Measurements from ENCODE around the gene KCNMA1.

DNA sequence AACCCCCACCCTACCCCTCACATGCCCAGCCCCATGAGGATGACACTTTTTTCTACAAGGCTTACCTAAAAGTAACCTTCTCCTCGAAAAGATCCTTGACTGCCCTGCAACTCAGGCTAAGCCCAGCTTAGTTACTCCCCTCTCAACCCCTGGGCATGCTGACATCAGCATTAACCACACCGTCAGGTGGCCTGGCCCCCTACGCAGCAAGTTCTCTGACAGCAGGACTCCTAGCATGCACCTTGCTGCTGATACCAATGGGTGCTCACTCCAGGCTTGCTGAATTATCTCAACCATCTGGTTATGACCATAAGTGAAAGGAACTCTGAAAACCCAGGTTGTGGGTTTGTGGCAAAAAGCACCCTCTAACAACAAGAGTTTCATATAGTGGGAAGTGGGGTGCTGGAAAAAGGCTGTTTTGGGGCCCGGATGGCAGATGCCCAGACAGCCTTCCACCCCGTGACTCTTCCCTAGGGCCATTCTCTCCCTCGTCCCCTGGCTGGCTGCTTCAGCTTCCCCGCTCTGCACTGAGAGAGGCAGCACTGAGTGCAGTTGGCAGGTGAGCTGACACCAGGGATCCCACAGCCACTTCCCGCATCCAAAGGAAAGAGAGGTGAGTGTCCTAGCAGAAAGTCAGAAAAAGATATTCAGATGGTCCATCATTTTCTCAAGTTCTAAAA lies 518.9 kb downstream of the KCNMA1 start:
- TF ChIP-seq, protein P1, sequence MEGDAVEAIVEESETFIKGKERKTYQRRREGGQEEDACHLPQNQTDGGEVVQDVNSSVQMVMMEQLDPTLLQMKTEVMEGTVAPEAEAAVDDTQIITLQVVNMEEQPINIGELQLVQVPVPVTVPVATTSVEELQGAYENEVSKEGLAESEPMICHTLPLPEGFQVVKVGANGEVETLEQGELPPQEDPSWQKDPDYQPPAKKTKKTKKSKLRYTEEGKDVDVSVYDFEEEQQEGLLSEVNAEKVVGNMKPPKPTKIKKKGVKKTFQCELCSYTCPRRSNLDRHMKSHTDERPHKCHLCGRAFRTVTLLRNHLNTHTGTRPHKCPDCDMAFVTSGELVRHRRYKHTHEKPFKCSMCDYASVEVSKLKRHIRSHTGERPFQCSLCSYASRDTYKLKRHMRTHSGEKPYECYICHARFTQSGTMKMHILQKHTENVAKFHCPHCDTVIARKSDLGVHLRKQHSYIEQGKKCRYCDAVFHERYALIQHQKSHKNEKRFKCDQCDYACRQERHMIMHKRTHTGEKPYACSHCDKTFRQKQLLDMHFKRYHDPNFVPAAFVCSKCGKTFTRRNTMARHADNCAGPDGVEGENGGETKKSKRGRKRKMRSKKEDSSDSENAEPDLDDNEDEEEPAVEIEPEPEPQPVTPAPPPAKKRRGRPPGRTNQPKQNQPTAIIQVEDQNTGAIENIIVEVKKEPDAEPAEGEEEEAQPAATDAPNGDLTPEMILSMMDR (IDR thresholded peaks at IDR 0.05), result no peak
- no peak for TF ChIP-seq POLR2AphosphoS5 (IDR thresholded peaks at IDR 0.05)
